AG04450 (cell line): ENCODE data around the gene SETD1A. TPM values are rescaled to one million over a fixed set of nuclear protein-coding genes. Genes with fewer than 3 reads are reported as not detected.

Source experiments
- CTCF ChIA-PET: fragments of 300-600, 350-600 bp; formaldehyde crosslinking; extraction: SDS; loops from one replicate; lab custom pipeline; 2022; ENCODE audit warnings: antibody characterized with exemption, inconsistent platforms; lab: Charles Lee
- POLR2A ChIA-PET: fragments of 350-600 bp; formaldehyde crosslinking; extraction: SDS; loops from one replicate; lab custom pipeline; 2021; ENCODE audit warnings: antibody characterized with exemption, inconsistent platforms; lab: Yijun Ruan, JAX
- DNase-seq: peaks from one replicate; pipeline ENCODE4 v3.0.0-alpha.2; 2011; ENCODE audit warnings: low read depth, low spot score
- H3K27ac ChIP-seq: one replicate; pipeline ENCODE4 v1.5.1; 2012; ENCODE audit warnings: low read depth, low read length, control low read depth
- H3K27me3 ChIP-seq: one replicate; pipeline ENCODE4 v1.6.0; 2012; ENCODE audit warnings: low read length; ENCODE audit not compliant: control insufficient read depth, insufficient read depth
- H3K4me3 ChIP-seq: 2 replicates; pipeline ENCODE4 v1.5.1; 2011; ENCODE audit warnings: mild to moderate bottlenecking, low read depth, low read length, control low read depth
- H3K9me3 ChIP-seq: 2 replicates; pipeline ENCODE4 v1.5.1; 2012; ENCODE audit warnings: low read length; ENCODE audit not compliant: control insufficient read depth, insufficient read depth
- CTCF ChIP-seq: IDR thresholded peaks from 2 replicates; pipeline ENCODE4 v1.5.1; 2011; ENCODE audit warnings: low read depth, low read length, control low read depth, inconsistent platforms
- polyA plus RNA-seq: library from polyadenylated mRNA; depleted of rRNA; stranded (reverse); fragments of >200 nt; gene quantifications from 2 replicates; pipeline ENCODE4 v1.2.3, GENCODE V29; 2011

SETD1A gene
- polyA plus RNA-seq, 1 experiment = 1.1 TPM

DNA sequence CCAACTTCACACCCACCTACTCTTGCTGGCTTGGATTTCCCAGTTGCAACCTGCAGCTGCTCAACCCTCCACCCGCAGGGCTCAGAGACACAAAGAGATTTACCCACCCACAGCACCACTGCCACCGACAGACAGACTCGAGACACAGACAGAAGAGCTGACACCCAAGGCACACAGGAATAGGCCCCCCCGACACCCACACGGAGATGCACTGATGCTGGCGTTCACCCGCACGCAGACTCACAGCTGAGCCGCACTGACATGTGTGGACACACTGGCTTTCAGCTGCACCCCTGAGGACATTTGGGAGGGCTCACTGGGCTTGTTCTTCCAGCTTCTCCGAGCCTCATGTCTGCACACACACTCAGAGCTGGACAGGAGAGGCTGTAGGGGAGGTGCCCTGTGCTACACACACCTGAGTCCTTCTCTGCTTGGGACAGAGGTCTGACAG is 44.7 kb downstream of the SETD1A start:
- DNase-seq = no peak
- POLR2A ChIA-PET = no interaction called here
- Histone ChIP-seq H3K27me3 (no peaks in the 10 kb centered on the region), H3K4me3 (no peak overlapping the region), H3K27ac (no peak overlapping the region), H3K9me3 (peaks cover 2% of the 10 kb centered on the region; the same call in 1 of the 2 replicates)
- CTCF ChIA-PET = interaction anchor here (0.9 to 1.2 kb wide), 3 partner anchors 18 to 140 kb away, joined by 3 to 6 read pairs (median 4); partner anchors contain the start of gene HSD3B7
- TF ChIP-seq CTCF = no peak

DNA sequence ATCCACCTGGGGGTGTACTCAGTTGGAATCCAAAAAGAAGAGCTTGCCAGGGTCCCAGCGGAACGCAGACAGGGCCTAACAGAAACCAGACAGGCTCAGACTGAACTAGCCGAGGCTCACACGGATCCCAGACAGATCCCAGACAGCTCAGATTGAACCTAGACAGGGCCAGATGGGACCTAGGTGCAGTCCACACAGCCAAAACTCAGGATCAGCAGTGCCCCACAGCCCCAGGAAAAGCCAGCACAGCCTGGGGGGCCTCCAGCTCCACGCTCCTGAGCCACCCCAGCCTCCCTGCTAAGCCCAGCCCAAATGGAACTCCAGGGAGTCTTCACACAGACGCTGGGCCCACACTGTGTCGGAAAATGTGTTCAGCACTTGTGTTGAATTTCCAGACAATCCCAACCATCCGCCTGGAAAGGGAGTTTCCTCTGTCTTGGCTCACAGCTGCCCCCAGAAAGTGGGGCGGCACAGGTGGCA is 45.3 kb downstream of the SETD1A start:
- DNase-seq = no peak
- TF ChIP-seq CTCF = no peak
- H3K9me3 ChIP-seq = peaks cover 2% of the 10 kb centered on the region; the same call in 1 of the 2 replicates
- ChIA-PET CTCF (interaction anchor here (0.9 to 1.2 kb wide), 3 partner anchors 18 to 139 kb away, joined by 3 to 6 read pairs (median 4); partner anchors contain the start of gene HSD3B7), POLR2A (no interaction called here)
- no peaks in the 10 kb centered on the region for H3K27me3 ChIP-seq
- H3K4me3 ChIP-seq = no peak overlapping the region
- H3K27ac ChIP-seq = no peak overlapping the region

- no peak for DNase-seq
- no peaks in the 10 kb centered on the region for H3K27me3 ChIP-seq
- peaks cover 2% of the 10 kb centered on the region; the same call in 1 of the 2 replicates for H3K9me3 ChIP-seq
- POLR2A ChIA-PET = no interaction called here
- CTCF ChIA-PET = interaction anchor here (1.2 kb wide), 1 partner anchor 19 kb away, joined by 4 read pairs; the partner anchor contains the start of gene HSD3B7
- no peak for TF ChIP-seq CTCF
- no peak overlapping the region for H3K4me3 ChIP-seq
- H3K27ac ChIP-seq = no peak overlapping the region
Observed at GRCh38 chr16:31003744-31004143, 46.2 kb downstream of the SETD1A start.

DNA sequence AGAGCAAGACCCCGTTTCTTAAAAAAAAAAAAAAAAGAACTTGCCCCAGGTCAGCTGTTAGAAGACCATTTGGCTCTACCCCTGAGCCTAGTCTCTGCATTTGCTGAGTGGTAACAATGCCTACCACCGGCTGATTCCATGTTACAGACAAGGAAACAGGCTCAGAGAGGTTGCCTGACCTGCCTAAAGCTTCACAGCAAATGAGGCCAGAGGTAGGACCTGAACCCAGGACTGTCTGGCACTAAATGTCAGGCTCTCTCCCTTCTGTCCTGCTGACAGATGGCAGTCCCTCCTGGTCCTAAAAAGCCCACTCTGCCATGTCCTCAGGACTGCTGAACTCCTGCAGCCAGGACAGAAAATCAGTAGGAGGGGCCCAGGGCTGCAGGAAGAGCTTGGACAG is 47.1 kb downstream of the SETD1A start:
- no peak for DNase-seq
- no peak overlapping the region for H3K27ac ChIP-seq
- no peak for TF ChIP-seq CTCF
- no peak overlapping the region for H3K4me3 ChIP-seq
- H3K9me3 ChIP-seq = peaks cover 2% of the 10 kb centered on the region; the same call in 1 of the 2 replicates
- H3K27me3 ChIP-seq = no peaks in the 10 kb centered on the region
- POLR2A ChIA-PET = no interaction called here
- CTCF ChIA-PET = interaction anchor here (1.2 kb wide), 1 partner anchor 20 kb away, joined by 4 read pairs; the partner anchor contains the start of gene HSD3B7

DNA sequence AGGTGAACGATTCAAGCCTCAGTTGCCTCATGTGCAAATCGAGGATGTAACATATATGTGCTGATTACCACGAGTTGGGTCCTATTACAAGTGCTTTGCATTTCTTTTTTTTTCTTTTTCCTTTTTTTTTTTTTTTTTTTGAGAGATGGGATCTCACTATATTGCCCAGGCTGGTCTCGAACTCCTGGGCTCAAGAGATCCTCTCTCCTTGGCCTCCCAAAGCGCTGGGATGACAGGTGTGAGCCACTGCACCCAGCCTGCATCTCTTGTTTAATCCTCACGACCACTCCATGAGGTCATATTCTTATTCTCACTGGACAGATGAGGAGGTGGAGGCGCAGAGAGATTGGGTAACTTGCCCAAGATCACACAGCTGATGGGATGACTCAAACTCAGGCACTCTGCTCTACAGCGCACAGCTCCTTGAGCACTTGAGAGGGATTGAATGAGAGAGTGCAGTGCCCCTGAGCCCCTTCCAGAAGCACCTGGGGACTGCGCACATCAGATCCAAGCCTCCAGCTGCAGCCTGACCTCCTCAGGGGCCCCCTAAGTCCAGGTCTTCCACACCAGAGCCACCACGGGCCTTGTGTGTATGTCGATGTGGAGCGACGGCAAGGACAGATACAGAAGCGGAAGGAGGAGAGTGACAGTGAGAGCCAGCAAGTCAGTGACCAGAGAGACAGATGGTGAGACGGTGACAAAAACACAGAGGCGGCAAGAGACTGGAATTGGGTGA is 48.0 kb downstream of the SETD1A start:
- DNase-seq = no peak
- ChIA-PET POLR2A (no interaction called here), CTCF (no interaction called here)
- H3K9me3 ChIP-seq = peaks cover 2% of the 10 kb centered on the region; the same call in 1 of the 2 replicates
- peak overlapping the region; percentile 39 for H3K27ac ChIP-seq
- no peak for TF ChIP-seq CTCF
- no peaks in the 10 kb centered on the region for H3K27me3 ChIP-seq
- no peak overlapping the region for H3K4me3 ChIP-seq
